K562 (cell line): ENCODE data around the gene RPS27. TPM values are rescaled to one million over a fixed set of nuclear protein-coding genes. Genes with fewer than 3 reads are reported as not detected.

ENCODE experiments used
- CBX3 ChIP-seq, 2 experiments: IDR thresholded peaks; 1 replicate in 1 of 2; 2 replicates in 1 of 2; pipeline ENCODE4 v1.6.1; 2012; ENCODE audit warnings: inconsistent platforms in 2 of 2, low read length in 2 of 2, borderline replicate concordance in 1 of 2, control low read depth in 1 of 2
- EP300 ChIP-seq: IDR thresholded peaks from 2 replicates; pipeline ENCODE4 v1.6.1; 2012; ENCODE audit warnings: low read length, improper control_type of control experiment
- KDM1A ChIP-seq, 2 experiments: fragments of 450-650 bp; IDR thresholded peaks; 2 replicates each; pipeline ENCODE4 v1.6.1; 2016; ENCODE audit warnings: mild to moderate bottlenecking in 2 of 2
- KLF10 ChIP-seq: fragments of 250-450 bp; sonication (Bioruptor Pico); IDR thresholded peaks from 2 replicates; pipeline ENCODE4 v1.6.1; 2021; ENCODE audit warnings: matching md5 sums
- NBN ChIP-seq: fragments of 450-650 bp; IDR thresholded peaks from 2 replicates; pipeline ENCODE4 v1.6.1; 2016; ENCODE audit warnings: low read depth, mild to moderate bottlenecking
- PHB2 ChIP-seq: fragments of 450-650 bp; IDR thresholded peaks from 2 replicates; pipeline ENCODE4 v1.6.1; 2017; ENCODE audit warnings: low read depth
- RBM25 ChIP-seq: fragments of 200-400 bp; formaldehyde crosslinking; IDR thresholded peaks from 2 replicates; pipeline ENCODE4 v1.6.1; 2018; ENCODE audit warnings: low read length, low read depth, moderate library complexity; ENCODE audit not compliant: severe bottlenecking
- RFX7 ChIP-seq: fragments of 250-450 bp; sonication (Bioruptor Pico); IDR thresholded peaks from 2 replicates; pipeline ENCODE4 v1.5.1; 2021; ENCODE audit warnings: mild to moderate bottlenecking
- SAP30 ChIP-seq: fragments of 200-600 bp; sonication (generic); IDR thresholded peaks from 2 replicates; pipeline ENCODE4 v1.6.1; 2012; ENCODE audit warnings: borderline replicate concordance, low read depth, mild to moderate bottlenecking, moderate library complexity, low read length, control low read depth, inconsistent platforms; ENCODE audit not compliant: insufficient read depth, poor library complexity, severe bottlenecking
- SIN3A ChIP-seq, 2 experiments: fragments of 150-350 bp in 1 of 2; IDR thresholded peaks; 2 replicates each; pipeline ENCODE4 v1.6.1; 2011 to 2016; ENCODE audit warnings: borderline replicate concordance in 2 of 2, low read depth in 2 of 2, low read length in 2 of 2, mild to moderate bottlenecking in 2 of 2, moderate library complexity in 2 of 2; ENCODE audit not compliant: control insufficient read depth in 1 of 2
- ZNF146 ChIP-seq: IDR thresholded peaks from one replicate; pipeline ENCODE4 v1.6.1; 2018; ENCODE audit warnings: missing compliant biosample characterization; ENCODE audit not compliant: unreplicated experiment
- ZNF23 ChIP-seq: fragments of 250-450 bp; sonication (Bioruptor Pico); IDR thresholded peaks from 2 replicates; pipeline ENCODE4 v1.4.0; 2020; ENCODE audit warnings: mild to moderate bottlenecking
- ZNF263 ChIP-seq: sonication (generic); formaldehyde crosslinking; IDR thresholded peaks from 2 replicates; pipeline ENCODE4 v1.8.0; 2022; ENCODE audit warnings: mild to moderate bottlenecking, missing genetic modification reagents, borderline replicate concordance
- ZNF445 ChIP-seq: fragments of 250-450 bp; sonication (Bioruptor Pico); IDR thresholded peaks from 2 replicates; pipeline ENCODE4 v1.4.0; 2020; ENCODE audit warnings: low read depth, mild to moderate bottlenecking, moderate library complexity
- polyA plus RNA-seq, 8 experiments: library from polyadenylated mRNA; depleted of rRNA in 4 of 8; stranded (reverse) in 5 of 8; unstranded in 3 of 8; fragments of >200 nt; fragmentation: Nextera tagmentation in 2 of 8; fragmentation: Illumina TruSeq in 1 of 8; extraction: Ambion mirVana in 2 of 8; extraction: Trizol in 1 of 8; gene quantifications; 2 replicates each; pipeline versions ENCODE4 v1.2.1 to v1.2.3, GENCODE V29; 2011 to 2014; ENCODE audit warnings: inconsistent platforms in 1 of 8, missing spikeins in 1 of 8
- total RNA-seq, 7 experiments: library from RNA; depleted of rRNA in 6 of 7; stranded (reverse); fragments of >200 nt in 6 of 7; fragmentation: Illumina TruSeq in 2 of 7; extraction: Trizol in 2 of 7; gene quantifications; 2 replicates each; pipeline versions ENCODE4 v1.2.1 to v1.2.3, GENCODE V29; 2011 to 2021; ENCODE audit warnings: low replicate concordance in 1 of 7
- TF ChIP-seq, protein P1 (sequence below): fragments of 150-350 bp; conservative IDR thresholded peaks from 2 replicates; pipeline ENCODE4 v1.6.1; 2014; ENCODE audit warnings: low read length
- TF ChIP-seq, protein P2 (sequence below): fragments of 450-650 bp; IDR thresholded peaks from 2 replicates; pipeline ENCODE4 v1.6.1; 2016; ENCODE audit warnings: low read depth

RPS27 gene
- total and polyA plus RNA-seq, 9 of the 15 experiments (the other 6 are each of a cell fraction or from before 2014, with no cell fraction given): 2,091 to 9,377 (median 6,706) TPM

DNA sequence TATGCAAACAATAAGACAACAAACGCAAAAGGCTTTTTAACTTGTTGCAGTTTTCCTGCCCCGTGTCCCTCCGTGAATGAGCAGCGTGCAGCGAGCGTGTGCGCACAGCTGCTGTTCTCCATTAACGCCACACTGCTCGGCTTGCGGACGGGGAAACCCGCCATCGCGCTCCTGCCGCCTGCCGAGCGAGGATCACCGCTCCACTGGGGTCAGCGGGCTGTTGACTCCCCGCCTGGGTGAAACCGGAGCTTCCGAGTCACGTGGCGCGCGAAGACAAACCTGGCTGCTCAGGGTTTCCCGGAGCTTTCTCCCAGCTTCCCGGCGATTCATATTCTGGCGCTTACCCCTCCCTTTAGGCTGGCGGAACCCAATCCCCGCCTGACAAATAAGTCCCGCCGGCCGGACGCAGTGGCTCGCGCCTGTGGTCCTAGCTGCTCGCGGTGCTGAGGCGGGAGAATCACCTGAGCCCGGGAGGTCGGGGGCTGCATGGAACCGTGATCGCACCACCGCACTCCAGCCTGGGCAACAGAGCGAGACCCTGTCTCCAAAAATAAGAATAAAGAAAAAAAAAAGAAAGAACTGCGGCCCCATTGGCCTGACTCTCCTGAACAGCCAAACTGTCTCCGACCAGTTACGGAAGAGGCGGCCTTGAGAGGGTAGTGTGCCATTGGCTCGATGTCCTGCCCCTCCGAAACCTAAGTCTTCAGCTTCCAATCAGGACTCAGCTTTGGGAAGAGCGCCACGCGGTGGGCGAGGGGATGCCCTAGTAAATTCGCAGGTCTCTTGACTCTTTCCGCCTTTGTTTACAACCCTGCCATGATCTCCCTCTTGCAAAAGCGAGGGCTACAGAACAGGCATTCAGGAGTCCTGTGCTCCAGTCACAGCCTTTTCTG, 23.2 kb upstream of the RPS27 start, which contains the start of gene CREB3L4 (continued):
- TF ChIP-seq RFX7: no peak
- TF ChIP-seq KDM1A (IDR thresholded peaks at IDR 0.05): no peak
- TF ChIP-seq, protein P1, sequence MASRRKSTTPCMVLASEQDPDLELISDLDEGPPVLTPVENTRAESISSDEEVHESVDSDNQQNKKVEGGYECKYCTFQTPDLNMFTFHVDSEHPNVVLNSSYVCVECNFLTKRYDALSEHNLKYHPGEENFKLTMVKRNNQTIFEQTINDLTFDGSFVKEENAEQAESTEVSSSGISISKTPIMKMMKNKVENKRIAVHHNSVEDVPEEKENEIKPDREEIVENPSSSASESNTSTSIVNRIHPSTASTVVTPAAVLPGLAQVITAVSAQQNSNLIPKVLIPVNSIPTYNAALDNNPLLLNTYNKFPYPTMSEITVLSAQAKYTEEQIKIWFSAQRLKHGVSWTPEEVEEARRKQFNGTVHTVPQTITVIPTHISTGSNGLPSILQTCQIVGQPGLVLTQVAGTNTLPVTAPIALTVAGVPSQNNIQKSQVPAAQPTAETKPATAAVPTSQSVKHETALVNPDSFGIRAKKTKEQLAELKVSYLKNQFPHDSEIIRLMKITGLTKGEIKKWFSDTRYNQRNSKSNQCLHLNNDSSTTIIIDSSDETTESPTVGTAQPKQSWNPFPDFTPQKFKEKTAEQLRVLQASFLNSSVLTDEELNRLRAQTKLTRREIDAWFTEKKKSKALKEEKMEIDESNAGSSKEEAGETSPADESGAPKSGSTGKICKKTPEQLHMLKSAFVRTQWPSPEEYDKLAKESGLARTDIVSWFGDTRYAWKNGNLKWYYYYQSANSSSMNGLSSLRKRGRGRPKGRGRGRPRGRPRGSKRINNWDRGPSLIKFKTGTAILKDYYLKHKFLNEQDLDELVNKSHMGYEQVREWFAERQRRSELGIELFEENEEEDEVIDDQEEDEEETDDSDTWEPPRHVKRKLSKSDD: no peak
- no peak for TF ChIP-seq ZNF263 (CRISPR knock-in tag)
- peak in 1 of 2 experiments; percentile 79; a peak in 1 of 3 replicates for TF ChIP-seq CBX3 (IDR thresholded peaks at IDR 0.05; ENCODE audit: borderline replicate concordance in 1 of 2, low read length in 2 of 2)
- TF ChIP-seq, protein P2, sequence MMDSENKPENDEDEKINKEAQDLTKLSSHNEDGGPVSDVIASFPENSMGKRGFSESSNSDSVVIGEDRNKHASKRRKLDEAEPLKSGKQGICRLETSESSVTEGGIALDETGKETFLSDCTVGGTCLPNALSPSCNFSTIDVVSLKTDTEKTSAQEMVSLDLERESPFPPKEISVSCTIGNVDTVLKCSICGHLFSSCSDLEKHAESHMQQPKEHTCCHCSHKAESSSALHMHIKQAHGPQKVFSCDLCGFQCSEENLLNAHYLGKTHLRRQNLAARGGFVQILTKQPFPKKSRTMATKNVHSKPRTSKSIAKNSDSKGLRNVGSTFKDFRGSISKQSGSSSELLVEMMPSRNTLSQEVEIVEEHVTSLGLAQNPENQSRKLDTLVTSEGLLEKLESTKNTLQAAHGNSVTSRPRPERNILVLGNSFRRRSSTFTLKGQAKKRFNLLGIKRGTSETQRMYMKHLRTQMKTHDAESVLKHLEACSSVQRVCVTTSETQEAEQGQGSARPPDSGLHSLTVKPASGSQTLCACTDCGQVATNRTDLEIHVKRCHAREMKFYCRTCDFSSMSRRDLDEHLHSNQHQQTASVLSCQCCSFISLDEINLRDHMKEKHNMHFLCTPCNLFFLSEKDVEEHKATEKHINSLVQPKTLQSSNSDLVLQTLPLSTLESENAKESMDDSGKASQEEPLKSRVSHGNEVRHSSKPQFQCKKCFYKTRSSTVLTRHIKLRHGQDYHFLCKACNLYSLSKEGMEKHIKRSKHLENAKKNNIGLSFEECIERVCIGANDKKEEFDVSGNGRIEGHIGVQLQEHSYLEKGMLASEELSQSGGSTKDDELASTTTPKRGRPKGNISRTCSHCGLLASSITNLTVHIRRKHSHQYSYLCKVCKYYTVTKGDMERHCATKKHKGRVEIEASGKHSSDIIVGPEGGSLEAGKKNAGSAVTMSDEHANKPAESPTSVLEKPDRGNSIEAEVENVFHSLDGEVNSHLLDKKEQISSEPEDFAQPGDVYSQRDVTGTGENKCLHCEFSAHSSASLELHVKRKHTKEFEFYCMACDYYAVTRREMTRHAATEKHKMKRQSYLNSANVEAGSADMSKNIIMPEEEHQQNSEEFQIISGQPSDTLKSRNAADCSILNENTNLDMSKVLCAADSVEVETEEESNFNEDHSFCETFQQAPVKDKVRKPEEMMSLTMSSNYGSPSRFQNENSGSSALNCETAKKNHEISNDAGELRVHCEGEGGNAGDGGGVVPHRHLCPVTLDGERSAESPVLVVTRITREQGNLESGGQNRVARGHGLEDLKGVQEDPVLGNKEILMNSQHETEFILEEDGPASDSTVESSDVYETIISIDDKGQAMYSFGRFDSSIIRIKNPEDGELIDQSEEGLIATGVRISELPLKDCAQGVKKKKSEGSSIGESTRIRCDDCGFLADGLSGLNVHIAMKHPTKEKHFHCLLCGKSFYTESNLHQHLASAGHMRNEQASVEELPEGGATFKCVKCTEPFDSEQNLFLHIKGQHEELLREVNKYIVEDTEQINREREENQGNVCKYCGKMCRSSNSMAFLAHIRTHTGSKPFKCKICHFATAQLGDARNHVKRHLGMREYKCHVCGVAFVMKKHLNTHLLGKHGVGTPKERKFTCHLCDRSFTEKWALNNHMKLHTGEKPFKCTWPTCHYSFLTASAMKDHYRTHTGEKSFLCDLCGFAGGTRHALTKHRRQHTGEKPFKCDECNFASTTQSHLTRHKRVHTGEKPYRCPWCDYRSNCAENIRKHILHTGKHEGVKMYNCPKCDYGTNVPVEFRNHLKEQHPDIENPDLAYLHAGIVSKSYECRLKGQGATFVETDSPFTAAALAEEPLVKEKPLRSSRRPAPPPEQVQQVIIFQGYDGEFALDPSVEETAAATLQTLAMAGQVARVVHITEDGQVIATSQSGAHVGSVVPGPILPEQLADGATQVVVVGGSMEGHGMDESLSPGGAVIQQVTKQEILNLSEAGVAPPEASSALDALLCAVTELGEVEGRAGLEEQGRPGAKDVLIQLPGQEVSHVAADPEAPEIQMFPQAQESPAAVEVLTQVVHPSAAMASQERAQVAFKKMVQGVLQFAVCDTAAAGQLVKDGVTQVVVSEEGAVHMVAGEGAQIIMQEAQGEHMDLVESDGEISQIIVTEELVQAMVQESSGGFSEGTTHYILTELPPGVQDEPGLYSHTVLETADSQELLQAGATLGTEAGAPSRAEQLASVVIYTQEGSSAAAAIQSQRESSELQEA: no peak
- no peak for TF ChIP-seq KLF10
- TF ChIP-seq EP300: peak; percentile 3; the same call in 1 of the 2 replicates
- peak; percentile 85 for TF ChIP-seq SAP30
- peak; percentile 98 for TF ChIP-seq RBM25
- TF ChIP-seq ZNF445 (CRISPR knock-in tag): no peak
- TF ChIP-seq ZNF23 (CRISPR knock-in tag): no peak
- no peak for TF ChIP-seq PHB2
- no peak; the same call in 1 of the 2 replicates for TF ChIP-seq NBN
- no peak for TF ChIP-seq ZNF146 (CRISPR knock-in tag)
- TF ChIP-seq SIN3A (IDR thresholded peaks at IDR 0.05; ENCODE audit: borderline replicate concordance in 2 of 2, control insufficient read depth in 1 of 2, low read depth in 2 of 2, low read length in 2 of 2): peak; percentile 41 to 60; a peak in 2 of 4 replicates
